ENCODE data around the gene DDX24.

The DDX24 gene

DNA sequence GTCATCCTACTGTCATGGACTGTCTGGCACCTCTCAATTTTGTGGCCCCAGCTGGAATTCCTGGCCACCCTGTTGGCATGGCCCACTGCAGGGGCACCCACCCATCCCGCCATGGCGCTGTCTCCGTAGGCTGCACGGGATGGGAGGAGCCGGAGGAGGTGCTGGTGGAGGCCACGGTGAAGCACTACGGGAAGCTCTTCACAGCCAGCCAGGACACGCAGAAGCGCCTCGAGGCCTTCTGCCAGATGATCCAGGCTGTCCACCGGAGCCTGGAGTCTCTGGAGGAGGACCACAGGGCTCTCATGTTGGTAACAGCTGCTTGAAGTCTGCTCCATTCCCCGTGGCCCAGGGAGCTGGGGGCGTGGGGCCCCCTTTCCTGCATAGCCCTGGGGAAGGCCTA, 80.0 kb downstream of the DDX24 start:
- no peak for TF ChIP-seq POLR2A (IDR thresholded peaks at IDR 0.05; ENCODE audit: low read length)
- TF ChIP-seq GATA1 (IDR thresholded peaks at IDR 0.05; ENCODE audit: low read depth, low read length): no peak
- DNase-seq: no peak

DNA sequence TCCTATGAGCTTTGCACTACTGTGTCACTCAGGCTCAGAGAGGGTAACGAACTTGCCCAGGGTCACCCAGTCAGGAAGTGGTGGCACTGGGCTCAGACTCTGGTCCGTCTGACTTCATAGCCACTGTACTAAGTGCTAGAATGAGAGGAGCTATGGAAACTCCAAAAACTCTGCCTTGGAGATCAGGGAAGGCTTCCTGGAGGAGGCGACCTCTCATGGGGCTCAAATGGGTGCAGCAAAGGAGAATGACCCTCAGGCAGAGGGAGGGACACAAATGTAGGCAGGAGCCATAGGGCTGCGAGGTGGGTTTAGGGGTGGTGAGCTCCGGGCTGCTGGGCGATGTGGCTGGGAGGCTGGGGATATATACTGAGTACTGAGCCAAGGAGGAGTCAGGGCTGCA, 80.7 kb downstream of the DDX24 start:
- TF ChIP-seq POLR2A (IDR thresholded peaks at IDR 0.05; ENCODE audit: low read length) (no peak), GATA1 (IDR thresholded peaks at IDR 0.05; ENCODE audit: low read depth, low read length) (no peak)
- DNase-seq: no peak

DNA sequence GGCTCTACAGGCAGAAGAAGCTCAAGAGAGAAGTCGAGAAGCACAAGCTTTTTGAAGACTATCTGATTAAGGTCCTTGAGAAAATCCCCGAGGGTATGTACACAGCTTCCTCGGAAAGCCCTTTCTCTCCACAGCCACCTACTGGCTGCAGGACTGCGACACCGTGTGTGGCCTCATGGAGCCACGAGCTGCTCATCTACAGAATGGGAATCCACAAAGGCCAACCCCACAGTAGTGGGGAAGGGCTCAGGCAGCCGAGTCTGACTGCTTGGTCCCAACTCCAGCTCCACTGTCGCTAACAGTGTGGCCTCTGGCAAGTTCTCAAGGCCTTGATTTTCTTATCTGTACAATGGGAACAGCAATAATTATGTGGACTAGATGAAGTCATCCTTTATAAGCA, 81.4 kb downstream of the DDX24 start:
- TF ChIP-seq GATA1 (IDR thresholded peaks at IDR 0.05; ENCODE audit: low read depth, low read length): no peak
- no peak for TF ChIP-seq POLR2A (IDR thresholded peaks at IDR 0.05; ENCODE audit: low read length)
- DNase-seq: no peak

DNA sequence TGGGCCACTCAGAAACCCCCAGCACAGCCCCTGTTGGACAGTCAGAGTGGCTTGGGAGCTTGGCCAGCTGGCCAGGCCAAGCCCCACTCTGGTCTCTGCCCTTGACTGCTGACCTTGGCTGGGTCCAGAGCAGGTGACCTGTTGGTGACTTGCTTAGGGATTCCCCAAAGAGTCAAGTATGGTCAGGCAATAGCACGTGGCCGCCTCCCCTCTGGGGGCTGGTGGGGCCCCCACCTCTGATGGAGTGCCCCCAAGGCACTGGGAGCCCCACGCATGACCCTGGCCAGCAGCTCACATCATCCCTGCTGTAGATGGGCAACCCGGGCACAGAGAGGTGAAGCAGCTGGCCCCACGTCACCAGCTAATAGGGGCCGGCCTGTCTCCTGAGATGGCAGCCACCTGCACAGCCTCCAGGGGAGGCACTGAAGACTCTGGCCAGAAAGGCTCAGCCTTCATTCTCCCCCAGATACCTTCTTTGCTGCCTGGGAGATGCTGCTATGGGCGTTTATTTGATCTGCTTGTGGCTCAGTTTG, 82.1 kb downstream of the DDX24 start:
- DNase-seq: no peak
- no peak for TF ChIP-seq GATA1 (IDR thresholded peaks at IDR 0.05; ENCODE audit: low read depth, low read length)
- no peak for TF ChIP-seq POLR2A (IDR thresholded peaks at IDR 0.05; ENCODE audit: low read length)

Measured in erythroblast (primary cell).